ENCODE data around the gene HOXB6.

The HOXB6 gene

DNA sequence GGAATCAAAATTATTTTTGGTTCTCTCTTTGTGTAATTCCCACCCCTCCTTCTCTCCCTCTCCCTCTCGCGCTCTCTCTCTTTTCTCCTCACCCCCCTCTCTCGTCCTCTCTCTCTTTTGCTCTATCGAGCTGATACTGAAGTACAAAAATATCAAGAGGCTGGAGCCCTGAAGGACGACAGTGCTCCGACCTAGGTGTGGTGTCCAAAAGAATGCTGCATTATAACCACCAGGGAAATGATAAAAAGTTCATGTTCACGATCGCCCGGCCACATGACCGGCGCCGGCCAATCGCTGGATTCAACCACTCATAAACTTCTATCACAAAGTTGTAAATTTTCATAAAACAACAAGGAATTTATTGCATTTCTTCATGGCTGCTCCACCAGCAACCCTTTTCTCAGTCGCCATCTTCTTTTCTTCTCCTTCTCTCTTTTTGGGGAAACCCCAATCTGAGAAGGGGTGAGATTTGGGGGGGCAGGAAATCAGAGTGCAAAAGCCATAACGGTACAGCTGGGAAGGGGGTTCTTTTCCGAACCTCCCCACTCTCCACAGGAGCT, at the start of gene HOXB6:
TSS of gene HOXB6 (minus strand) at position 217 of the 560 bp plus-strand sequence. CDS start 6,836 bp downstream, outside the sequence.
- DNase-seq = no peak

DNA sequence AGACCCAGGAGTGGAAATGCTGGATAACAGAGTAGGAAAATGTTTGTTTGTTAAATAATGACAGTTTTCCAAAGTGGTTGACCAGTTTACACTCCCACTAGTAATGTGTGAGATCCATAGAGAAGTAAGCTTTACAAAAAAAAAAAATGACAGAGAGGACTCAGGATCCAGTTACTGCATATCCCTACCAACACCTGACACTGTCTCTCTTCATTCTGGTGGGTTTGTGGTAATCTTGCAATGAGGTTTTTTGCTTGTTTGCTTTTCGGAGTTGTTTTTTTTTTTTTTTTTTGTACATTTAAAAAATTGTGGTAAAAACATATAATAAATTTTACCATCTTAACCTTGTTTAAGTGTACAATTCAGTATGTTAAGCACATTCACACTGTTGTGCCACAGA, 45.0 kb upstream of the HOXB6 start:
- no peak for DNase-seq

DNA sequence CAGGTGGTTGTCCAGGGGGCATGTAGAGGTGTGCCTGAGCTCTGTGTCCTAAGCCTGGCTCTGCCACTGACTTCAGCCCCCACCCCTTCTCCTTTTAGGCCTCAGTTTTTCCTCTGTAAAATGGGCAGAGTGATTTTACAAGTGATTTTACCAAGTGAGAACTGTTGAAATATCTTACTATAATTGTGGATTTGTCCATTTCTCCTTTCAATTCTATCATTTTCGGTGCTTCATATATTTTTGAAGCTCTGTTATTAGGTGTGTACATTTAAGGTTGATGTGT, 43.1 kb upstream of the HOXB6 start:
- no peak for DNase-seq

DNA sequence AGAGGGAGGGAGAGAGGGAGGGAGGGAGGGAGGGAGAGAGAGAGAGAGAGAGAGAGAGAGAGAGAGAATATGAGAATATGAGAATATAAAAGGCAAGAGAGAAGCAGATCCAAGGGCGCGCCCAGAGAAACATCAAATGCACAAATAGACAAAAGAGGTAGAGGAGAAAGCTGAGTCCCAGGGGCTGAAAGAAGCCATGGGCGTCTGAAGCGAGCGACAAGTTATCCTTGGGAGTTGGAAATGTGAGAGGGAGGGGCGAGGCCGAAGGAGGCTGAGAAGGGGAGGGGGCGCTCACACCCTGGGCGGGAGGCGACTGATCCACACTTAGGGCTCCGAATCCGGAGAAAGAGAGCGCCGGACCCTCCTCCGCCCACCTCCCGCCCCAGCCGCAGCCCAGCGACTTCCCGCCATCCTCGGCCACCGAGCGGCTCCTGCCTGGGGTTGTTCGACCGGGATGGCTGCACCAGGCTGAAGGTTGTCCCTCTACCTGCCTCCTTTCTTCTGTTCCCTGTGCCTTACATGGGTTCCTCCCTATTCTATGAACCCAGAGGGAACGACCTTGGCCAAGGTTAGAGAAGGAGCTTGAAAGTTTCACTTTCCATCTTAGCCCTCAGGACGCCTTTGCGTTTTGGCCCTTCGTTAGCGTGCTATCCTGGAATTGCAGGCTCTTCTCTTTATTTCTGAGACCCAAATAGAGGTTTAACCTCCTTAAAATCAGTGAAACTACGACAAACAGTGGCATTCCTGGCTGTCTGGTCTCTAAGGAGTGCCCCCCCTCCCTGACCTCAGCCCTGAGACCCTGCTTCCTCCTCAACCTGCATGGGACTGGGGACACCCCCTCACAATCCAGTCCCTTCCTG, 42.5 kb upstream of the HOXB6 start:
- DNase-seq = no peak

DNA sequence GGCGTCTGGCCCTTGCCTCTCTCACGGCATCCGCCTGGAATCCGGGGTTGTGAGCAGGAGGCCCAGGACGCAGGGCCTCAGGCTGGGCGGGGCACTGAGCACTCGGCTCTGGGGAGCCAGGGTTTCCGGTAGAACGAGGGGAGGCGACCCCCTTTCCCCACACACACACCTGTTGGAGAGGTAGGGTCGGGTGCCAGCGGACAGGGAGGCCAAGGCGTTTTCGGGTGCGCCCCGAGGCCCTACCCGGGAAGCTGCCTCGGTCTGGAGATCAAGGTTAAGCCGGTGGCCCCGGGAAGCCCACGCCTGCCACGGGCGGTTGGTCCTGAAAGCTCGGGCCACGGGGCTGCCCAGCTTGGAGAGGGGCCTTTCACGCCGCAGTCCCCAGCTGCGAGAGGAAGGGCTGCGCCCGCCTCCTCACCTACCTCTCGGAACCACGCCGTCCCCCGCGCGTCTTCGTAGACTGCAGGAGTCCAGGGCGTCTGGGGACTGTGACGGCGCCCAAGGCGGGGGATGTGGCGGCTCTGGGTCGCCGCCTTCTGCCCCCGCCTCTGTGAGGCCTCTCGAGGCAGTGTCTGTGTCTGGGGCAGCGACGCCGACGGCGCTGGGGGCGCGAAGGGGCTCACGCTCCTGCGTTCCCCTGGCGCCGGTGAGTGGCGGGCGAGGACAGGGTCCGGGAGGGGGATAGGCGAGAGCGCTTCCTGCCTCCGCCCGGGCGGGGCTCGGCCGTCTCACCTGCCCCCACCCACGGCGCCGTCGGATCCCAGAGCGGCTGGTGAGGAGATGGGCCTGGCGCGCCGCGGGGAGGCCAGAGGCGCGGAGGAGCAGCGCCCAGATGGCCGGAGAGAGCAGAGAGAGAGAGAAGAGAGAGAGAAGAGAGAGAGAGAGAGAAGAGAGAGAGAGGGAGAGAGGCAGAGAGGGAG, 41.7 kb upstream of the HOXB6 start:
- DNase-seq = peak; percentile 16

DNA sequence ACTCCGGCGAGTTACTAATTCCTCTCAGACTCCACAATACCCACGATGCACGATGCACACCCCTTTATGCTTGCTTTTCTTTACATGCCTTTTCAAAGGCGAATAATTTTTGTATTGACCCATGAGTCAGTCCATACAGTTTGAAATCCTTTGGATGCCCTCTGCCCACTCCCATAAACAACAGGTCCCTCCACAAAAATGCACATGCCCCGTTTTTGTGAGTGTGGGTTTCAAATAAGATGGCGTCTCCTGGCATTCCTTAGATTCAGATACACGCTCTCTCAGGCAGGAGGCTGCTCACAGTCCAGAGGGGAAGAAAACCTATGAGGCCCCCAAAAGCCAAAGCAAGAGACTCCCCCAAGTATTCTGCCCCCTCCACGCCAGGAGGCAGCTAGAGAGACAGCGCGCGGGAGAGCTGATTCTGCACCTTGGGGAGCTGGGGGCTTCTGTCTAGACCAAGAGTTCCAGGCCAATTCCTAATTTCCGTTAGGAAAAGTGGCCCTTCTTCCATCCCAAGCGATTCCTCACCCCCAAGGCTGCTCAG, 40.9 kb upstream of the HOXB6 start:
- no peak for DNase-seq

DNA sequence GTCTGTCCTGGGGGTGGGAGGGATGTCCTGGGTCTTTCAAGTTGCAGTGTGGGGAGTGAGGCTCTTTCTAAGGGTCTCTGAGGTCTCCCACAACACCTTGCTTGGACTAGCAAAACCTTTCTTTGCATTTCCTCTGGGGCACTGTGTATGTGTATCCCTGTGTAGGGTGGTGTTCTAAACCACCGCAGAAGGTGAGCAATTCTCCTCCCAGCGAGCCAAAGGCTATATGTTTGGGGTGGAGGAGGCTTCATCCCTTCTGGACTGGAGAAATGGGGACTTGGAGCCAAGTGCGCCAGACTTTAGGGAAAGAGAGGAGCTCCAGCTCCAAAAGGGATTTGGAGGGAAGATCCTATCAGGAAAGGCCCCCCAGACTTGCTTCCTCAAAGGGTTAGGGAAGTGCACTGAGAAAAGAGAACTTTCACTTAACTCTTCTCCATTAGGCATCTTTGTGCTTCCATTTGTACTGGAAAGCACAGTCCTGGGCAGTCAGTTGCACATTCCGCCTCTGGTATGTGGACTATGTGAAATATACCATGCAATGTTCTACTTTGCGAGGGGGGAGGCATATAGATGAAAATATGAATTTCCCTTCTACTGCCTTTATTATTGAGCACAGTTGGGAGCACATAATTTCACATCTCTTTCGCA, 40.2 kb upstream of the HOXB6 start:
- no peak for DNase-seq

DNA sequence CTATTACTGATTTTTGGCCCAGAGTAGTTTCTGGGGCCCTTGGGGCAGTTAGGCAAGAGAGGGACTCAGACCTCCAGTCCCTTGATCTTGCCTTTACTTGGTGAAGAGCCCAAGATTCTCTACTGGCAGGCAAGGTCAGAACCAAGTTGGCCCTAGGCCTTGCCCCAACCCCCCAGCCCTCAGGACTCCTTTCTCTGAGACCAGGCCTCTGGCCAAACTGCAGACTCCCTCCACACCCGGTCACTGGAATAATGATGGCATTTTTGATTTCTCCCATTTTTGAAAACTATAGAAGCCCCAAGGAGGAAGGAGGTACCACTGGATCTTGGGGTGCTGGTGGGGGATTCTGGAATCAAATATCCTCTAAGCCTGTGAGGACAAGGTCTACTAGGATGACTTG, 39.4 kb upstream of the HOXB6 start:
- DNase-seq = no peak

DNA sequence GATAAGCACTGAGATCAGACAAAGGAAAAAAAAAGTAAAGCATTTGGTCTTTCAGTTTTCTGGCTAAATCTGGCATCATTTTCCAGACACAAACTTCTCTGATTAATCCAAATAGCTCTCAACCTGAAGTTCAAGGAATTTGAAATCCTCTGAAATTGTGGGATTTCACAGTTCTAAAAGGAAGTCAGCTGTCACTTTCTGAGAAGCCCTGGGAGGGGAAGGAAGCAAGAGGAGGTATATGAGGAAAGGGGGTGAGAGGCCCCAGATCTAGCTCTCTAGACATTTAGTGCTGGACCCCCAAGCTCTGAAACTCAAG, 38.9 kb upstream of the HOXB6 start:
- no peak for DNase-seq

DNA sequence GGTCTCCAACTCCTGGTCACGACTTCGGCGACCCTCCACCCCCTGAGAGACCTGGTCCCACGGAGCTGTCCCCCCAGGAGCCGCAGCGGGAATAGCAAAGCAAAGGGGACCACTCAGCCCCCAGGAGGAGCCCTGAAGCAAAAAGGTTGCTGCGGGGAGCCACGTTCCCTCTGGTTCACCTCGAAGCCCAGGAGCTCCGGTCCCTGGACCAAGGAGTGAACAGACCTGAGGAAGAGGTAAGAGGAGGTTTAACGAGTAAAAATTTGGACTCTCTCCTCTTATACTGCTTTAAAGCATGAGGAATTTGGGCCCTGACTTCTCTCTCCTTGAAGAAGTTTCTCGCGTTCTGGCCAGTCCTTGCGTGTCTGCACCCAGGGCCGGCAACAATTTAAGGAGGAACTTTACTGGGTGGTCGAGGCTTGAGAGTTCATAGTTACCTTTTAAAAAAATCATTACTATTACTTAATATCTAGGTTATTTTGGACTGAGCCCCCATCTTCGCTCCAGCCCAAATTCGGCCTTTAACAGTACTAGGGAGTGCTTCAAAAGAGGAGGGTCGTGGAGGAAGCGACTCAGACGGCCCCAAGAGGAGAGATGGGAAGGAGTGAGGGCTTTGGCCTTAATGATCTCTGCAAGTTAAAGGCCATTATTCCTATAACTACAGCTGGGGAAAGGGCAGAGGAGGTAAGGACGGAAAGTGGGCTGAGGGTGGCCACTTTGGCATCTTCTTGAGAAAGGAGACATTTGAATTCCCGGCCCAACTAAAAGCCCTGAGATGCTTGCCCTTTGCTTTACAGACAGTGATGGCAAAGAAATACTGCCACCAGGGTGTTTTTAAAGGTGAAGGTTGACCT, 38.3 kb upstream of the HOXB6 start:
- no peak for DNase-seq

DNA sequence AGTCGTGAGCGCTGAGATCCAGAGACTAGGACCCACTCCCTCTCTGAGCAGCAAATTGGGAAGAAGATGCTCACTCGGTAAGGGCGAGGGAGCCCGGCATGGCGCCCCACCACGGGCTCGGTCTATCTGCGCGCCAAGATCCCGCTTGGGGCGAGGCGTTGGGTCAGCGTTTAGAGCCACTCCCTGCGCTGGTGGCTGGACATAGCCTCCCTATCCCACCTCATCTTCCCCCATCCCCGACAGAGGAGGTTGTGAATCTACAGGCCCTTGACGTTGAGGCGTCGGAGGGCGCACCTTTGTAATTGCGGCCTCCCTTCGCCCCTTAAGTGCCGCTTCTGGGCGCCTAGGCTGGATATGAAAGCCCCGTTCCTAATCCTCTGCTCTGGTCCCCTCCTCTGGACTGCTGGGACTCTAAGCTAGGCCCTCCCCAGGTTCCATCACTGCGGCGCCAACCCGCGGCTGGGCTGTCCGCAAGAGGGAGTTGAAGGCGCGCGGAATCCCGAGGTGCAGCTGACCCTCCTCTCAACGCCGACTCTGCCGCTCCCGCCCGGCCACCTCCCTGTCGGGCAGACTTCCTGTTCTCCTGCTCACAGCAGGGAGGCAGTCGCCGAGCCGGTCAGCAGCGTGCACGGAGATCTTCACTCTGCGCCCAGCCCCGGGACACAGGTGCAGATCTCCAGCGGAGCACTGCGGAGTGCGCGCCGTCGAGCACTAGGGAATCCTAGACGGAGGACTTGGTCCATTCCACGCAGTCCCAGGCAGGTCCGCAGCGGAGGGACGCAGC, 37.5 kb upstream of the HOXB6 start:
- DNase-seq = no peak

DNA sequence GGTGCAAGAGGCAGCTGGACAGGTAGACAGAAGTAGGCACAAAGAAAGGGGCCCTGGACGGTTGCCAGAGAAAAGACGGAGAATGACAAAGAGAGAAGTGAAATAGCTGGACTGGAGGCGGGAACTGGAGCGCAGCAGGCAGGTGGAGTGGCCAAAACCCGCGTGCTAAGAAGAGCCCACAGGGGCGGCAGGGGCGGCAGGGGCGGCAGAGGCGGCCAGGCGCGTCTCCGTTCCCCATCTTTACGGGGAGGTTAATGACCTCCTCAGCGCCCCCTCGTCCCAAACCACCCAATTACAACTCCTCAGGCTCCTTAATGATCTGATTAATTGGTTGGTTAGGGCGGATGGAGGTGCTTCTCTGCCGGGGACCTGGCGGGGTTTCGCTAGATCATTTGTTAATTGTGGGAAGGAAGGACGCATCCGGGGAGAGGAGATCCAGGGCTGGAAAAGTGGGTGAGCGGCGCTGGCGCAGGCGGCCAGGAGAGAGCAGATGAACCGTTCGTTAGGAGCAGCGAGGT, 36.8 kb upstream of the HOXB6 start:
- DNase-seq = no peak

DNA sequence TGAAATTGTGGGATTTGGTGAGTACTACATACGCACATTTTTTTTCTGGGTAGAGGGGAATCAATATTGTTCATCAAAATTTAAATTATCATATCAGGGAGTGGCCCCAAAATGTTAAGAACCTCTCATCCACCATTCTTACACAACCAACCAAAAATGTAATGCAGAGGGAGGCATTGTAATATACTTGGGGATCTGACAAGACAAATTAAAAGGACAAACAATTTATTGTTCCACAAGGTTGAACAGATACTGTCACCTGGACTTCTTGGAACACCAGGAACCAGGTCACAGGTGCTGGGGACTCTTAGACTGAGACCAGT, 36.0 kb upstream of the HOXB6 start:
- DNase-seq = no peak

DNA sequence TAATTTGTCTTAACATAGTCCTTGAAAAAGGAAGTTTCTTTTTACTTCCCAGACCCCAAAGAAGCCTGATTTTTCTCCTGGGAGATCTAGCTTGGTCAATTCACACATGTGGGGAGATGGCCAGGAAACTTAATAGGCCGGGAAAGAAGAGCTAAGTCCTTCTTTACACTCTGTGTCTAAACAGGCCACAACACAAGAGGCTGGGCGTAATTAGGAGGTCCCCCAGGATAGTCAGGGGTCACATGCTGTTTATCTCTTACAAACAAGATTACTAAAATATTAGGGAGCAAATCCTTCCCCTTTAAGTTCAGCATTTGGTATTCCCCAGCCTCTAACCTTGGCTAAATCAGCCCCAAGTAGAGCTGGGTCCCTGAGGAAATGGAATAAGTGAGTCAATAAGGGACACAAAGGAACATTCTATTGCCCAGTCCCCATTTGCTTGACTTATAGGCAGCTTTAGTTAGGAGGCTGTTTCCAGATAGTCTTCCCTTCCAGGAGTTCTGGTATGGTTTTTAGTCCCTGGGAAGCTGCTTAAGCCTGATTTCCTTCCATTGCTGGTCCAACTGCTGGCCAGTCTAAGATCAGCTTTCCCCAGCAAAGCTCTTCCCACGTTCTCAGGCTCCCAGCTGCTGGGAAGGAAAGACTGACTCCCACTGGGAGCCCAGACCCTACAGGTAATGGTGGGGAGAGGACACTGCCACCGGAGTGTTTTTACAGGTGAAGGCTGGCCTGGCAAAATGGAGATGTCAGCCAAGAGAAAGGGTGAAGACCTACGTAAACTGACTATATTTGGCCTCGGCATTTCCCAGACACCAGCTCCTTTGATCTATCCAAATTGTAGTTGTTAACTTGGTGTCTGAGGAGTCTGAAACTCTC, 35.4 kb upstream of the HOXB6 start:
- no peak for DNase-seq

DNA sequence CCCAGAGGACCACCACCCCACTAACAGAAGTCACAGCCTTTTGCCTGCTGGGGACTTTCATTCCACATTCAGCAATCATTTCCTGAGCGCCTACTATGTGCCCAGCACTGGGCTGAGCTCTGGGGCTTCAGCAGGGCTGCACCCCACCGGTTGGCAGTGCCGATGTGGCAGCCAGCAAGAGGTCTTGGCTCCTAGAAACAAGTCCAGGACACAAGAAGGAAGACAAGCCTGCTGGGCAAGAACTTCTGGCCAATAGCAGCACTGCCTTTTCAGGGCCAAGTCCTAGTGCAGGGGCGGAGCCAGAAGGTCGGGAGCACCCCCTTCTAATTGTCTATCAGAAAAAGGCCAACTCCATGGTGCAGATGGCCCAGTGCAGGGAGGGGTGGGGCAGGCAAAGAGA, 34.4 kb upstream of the HOXB6 start:
- DNase-seq = no peak

DNA sequence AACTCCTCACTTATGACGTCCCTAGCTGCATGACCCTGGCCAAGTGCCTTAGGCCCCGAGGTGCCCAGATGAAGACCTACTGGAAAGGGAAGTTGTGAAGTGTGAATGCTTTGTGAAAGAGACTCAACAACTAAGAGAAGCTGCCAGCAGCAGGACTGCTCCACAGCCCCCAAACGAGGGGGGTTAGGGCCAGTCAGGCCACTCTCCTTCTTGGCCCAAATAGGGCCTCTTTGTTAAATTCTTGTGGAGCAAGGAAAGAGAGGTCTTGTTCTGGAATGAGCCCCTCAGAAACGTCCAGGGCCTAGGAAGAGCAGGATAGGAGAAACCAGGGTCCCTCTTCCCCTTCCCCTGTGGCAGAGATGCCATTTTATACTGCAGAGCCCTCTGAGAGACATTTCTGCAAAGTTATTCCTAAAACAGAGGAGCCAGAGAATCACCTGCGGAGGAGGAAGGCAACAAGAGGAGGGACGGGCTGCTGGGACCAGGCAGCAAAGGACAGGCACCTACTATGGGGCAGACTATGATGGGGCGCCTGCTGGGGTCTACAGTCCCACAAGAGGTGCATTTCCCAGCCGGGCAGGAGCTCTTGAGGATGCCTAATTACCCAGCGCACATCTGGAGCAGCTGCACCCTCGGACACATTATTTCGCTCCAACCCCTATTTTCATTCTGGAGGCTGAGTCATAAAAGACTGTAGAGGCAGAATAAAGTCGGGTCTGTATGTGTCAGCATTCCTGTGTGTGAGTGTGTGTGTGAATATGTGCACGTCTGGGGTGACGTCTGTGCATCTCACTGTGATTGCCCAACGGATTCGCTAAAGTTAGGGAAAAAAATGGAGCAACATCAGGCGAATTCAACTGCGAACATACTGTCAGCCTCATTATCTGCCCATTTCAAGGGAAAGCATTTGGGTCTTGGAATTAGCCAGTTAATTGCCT, 32.8 kb upstream of the HOXB6 start:
- no peak for DNase-seq

DNA sequence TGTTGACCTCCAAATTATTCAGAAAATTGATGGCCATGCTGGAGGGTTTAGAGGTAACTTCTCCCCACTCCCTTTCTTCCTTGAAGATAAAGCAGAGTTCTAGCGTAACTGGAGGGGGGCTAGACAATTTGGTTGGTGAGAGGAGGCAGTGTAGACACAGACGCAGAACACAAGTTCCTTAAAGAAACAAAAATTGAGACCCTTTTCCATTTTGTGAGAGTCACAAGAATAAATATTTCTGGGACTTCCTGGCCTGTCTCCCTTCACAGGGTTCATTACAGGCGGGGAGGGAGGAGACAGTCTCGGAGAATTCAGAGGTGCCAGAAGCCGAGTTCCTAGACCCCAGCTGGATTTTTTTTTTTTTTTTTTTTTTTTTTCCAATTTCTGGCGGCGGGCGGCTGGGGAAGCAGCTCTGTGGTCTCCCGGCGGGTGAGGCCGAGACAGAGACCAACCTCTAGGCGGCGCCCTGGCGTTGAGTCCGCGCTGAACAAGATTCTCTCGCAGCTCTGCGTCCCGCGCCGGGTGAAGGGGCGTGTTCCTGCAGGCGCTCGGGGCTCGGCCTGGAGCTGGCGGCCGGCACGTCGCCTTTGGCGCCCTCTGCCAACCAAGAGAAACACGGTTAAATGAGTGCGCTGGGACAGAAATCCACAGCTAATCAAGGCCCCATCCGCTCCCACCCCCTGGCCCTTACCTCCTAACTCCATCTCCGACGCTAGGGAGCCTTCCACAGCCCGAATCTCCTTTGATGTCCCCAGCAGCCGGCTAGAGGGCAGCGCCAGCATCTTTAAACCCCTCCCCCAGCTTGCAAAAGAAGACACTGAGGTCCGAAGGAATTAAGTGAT, 31.6 kb upstream of the HOXB6 start:
- DNase-seq = peak; percentile 44

All from CD4-positive, alpha-beta T cell treated with Interferon gamma for 1 hour (primary cell).